H1 (cell line): Measurements from ENCODE around the gene HEATR5A. TPM values are rescaled to one million over a fixed set of nuclear protein-coding genes. Genes with fewer than 3 reads are reported as not detected.

Source experiments
- BACH1 ChIP-seq: IDR thresholded peaks from 2 replicates; pipeline ENCODE4 v1.6.1; 2012; ENCODE audit warnings: low read length, improper control_type of control experiment
- CHD7 ChIP-seq: fragments of 300-600 bp; sonication (generic); IDR thresholded peaks from 2 replicates; pipeline ENCODE4 v1.7.1; 2012; ENCODE audit warnings: low read length, moderate library complexity, mild to moderate bottlenecking, inconsistent platforms; ENCODE audit not compliant: insufficient replicate concordance
- TEAD4 ChIP-seq: IDR thresholded peaks from 2 replicates; pipeline ENCODE4 v1.6.1; 2012; ENCODE audit warnings: low read depth, low read length, inconsistent platforms, mixed read lengths
- polyA plus RNA-seq, 7 experiments: library from polyadenylated mRNA; depleted of rRNA in 3 of 7; stranded (reverse) in 5 of 7; unstranded in 2 of 7; fragments of >200 nt in 5 of 7; fragments of 200-250 nt in 2 of 7; gene quantifications; 1 replicate in 5 of 7; 2 replicates in 1 of 7; 4 replicates in 1 of 7; pipeline versions ENCODE4 v1.2.1 to v1.2.3, GENCODE V29; 2011 to 2013; ENCODE audit warnings: missing spikeins in 2 of 7, mixed read lengths in 2 of 7
- total RNA-seq: library from RNA; stranded (reverse); fragmentation: NEBNext Ultra II Directional; extraction: Animal tissue kit (Norgen Biotek cat#: 25700); gene quantifications from 2 replicates; pipeline ENCODE4 v1.2.1, GENCODE V29; 2021

HEATR5A gene
- total and polyA plus RNA-seq, 2 of the 8 experiments (the other 6 are each of a cell fraction or from before 2014, with no cell fraction given) = 9.0 to 36.2 TPM

GRCh38 chr14:31292937-31293616 lies 127.3 kb downstream of the HEATR5A start (continued):
- TF ChIP-seq CHD7 (peak; percentile 86), TEAD4 (peak; percentile 81), BACH1 (no peak)
- TF ChIP-seq, all 59 proteins: peak for 5
